Hepatocyte (in vitro differentiated cells): ENCODE data around the gene DPYD. TPM values are rescaled to one million over a fixed set of nuclear protein-coding genes. Genes with fewer than 3 reads are reported as not detected.

Experiments
- DNase-seq: peaks from one replicate; pipeline ENCODE4 v3.0.0-alpha.2; 2016; ENCODE audit warnings: low spot score
- H2AFZ ChIP-seq: fragments of 200-600 bp; sonication (generic); 2 replicates; pipeline ENCODE4 v1.6.0; 2016; ENCODE audit warnings: antibody characterized with exemption, mild to moderate bottlenecking
- H3K27ac ChIP-seq: fragments of 200-600 bp; sonication (generic); 2 replicates; pipeline ENCODE4 v1.5.1; 2016; ENCODE audit warnings: mild to moderate bottlenecking
- H3K27me3 ChIP-seq: fragments of 200-600 bp; sonication (generic); 2 replicates; pipeline ENCODE4 v1.6.1; 2016
- H3K36me3 ChIP-seq: fragments of 200-600 bp; sonication (generic); replicated peaks from 2 replicates; pipeline ENCODE4 v1.5.1; 2016; ENCODE audit warnings: low read depth; ENCODE audit not compliant: insufficient read depth
- H3K4me1 ChIP-seq: fragments of 200-600 bp; sonication (generic); 2 replicates; pipeline ENCODE4 v1.5.1; 2016; ENCODE audit warnings: mild to moderate bottlenecking, moderate library complexity; ENCODE audit not compliant: insufficient read depth
- H3K4me2 ChIP-seq: fragments of 200-600 bp; sonication (generic); 2 replicates; pipeline ENCODE4 v1.6.0; 2016
- H3K4me3 ChIP-seq: fragments of 200-600 bp; sonication (generic); 2 replicates; pipeline ENCODE4 v1.5.1; 2016; ENCODE audit warnings: mild to moderate bottlenecking
- H3K79me2 ChIP-seq: fragments of 200-600 bp; sonication (generic); 2 replicates; pipeline ENCODE4 v1.6.0; 2017; ENCODE audit warnings: mild to moderate bottlenecking
- H3K9me2 ChIP-seq: fragments of 200-600 bp; sonication (generic); replicated peaks from 2 replicates; pipeline ENCODE4 v1.6.0; 2017; ENCODE audit warnings: mild to moderate bottlenecking; ENCODE audit not compliant: insufficient read depth
- H3K9me3 ChIP-seq: fragments of 200-600 bp; sonication (generic); 2 replicates; pipeline ENCODE4 v1.5.1; 2016; ENCODE audit warnings: low read depth, mild to moderate bottlenecking
- H4K20me1 ChIP-seq: fragments of 200-600 bp; sonication (generic); 2 replicates; pipeline ENCODE4 v1.6.0; 2016; ENCODE audit warnings: mild to moderate bottlenecking; ENCODE audit not compliant: insufficient read depth, poor library complexity, severe bottlenecking
- CTCF ChIP-seq: fragments of 200-600 bp; sonication (generic); IDR thresholded peaks from 2 replicates; pipeline ENCODE4 v1.5.1; 2016; ENCODE audit warnings: antibody characterized with exemption, mild to moderate bottlenecking; ENCODE audit not compliant: poor library complexity
- EZH2 ChIP-seq: fragments of 200-600 bp; sonication (generic); IDR thresholded peaks from 2 replicates; pipeline ENCODE4 v1.6.1; 2016; ENCODE audit warnings: antibody characterized with exemption, mild to moderate bottlenecking, borderline replicate concordance
- EZH2phosphoT487 ChIP-seq: fragments of 200-600 bp; sonication (generic); IDR thresholded peaks from one replicate; pipeline ENCODE4 v1.6.1; 2018; ENCODE audit warnings: antibody characterized with exemption, mild to moderate bottlenecking, low read depth, moderate library complexity; ENCODE audit not compliant: unreplicated experiment, severe bottlenecking
- WGBS: methylation state at CpG from one replicate; pipeline ENCODE4 v1.1.6; 2016; ENCODE audit warnings: low lambda C conversion rate; ENCODE audit errors: missing lambda C conversion rate; 5-methylcytosine and 5-hydroxymethylcytosine counted together
- polyA plus RNA-seq: library from polyadenylated mRNA; unstranded; fragments of >200 nt; fragmentation: Nextera tagmentation; extraction: Ambion mirVana; gene quantifications from 2 replicates; pipeline ENCODE4 v1.2.1, GENCODE V29; 2016
- total RNA-seq: library from RNA; depleted of rRNA; stranded (reverse); fragments of >200 nt; gene quantifications from 2 replicates; pipeline ENCODE4 v1.2.3, GENCODE V29; 2014

Gene DPYD
- total and polyA plus RNA-seq, 2 experiments from 2014 or later = 7.5 to 21.8 TPM

GRCh38 chr1:97906567-97907241, 14.1 kb downstream of the DPYD start:
- Histone ChIP-seq H3K4me1 (no peaks in the 10 kb centered on the region), H3K4me3 (no peak overlapping the region), H3K9me3 (no peaks in the 10 kb centered on the region), H3K4me2 (no peak overlapping the region), H3K79me2 (no peaks in the 10 kb centered on the region), H4K20me1 (no peaks in the 10 kb centered on the region), H3K9me2 (no peaks in the 10 kb centered on the region), H3K27ac (no peak overlapping the region), H3K36me3 (no peaks in the 10 kb centered on the region), H2AFZ (no peak overlapping the region), H3K27me3 (no peaks in the 10 kb centered on the region)
- DNase-seq = no peak
- WGBS = 78% methylated on average over 7 of the region's 7 CpGs
- no peak for TF ChIP-seq EZH2
- TF ChIP-seq EZH2phosphoT487 = no peak
- TF ChIP-seq CTCF = no peak

DNA sequence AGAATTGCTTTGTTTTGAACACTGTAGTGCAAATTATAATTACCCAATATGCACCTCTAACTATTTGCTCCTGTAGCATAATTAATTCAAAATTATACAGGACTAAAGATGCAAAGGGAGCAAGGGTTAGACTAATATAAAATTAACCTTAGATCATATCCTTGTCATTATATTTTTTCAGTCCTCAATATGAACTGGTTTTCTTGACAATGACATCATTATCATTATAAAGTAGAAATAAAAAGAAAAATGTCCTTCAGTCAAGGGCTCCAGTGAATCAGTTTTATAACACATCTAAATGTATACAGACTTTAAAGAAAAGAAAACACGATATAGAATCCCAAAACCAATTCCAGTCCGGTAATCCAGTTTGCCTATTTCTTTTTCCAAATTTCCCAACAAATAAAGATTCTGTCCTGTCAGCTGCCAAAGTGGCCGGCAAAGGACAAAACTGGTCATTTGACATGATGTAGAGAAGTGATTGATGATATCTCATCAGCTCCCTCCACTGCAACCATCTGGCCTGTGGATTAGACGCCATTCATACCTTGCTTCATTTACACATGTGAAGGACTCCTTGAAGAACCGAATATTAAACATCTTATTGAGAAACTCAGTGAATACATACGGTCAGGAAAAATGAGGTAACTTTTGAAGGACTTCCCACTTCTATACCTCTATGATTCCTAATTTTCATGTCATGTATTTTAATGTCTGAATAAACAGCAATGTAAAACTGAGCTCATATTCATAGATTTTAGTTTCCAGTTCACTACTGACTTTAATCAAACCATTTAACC, 15.5 kb downstream of the DPYD start:
- no peaks in the 10 kb centered on the region for H3K79me2 ChIP-seq
- no peak overlapping the region for H3K27ac ChIP-seq
- TF ChIP-seq EZH2 = no peak
- TF ChIP-seq EZH2phosphoT487 = no peak
- TF ChIP-seq CTCF = no peak
- H3K4me3 ChIP-seq = no peak overlapping the region
- no peak overlapping the region for H2AFZ ChIP-seq
- H3K27me3 ChIP-seq = no peaks in the 10 kb centered on the region
- H3K36me3 ChIP-seq = no peaks in the 10 kb centered on the region
- no peaks in the 10 kb centered on the region for H4K20me1 ChIP-seq
- 88% methylated on average over 6 of the region's 6 CpGs for WGBS
- H3K4me2 ChIP-seq = no peak overlapping the region
- no peak for DNase-seq
- no peaks in the 10 kb centered on the region for H3K9me2 ChIP-seq
- no peaks in the 10 kb centered on the region for H3K9me3 ChIP-seq
- no peaks in the 10 kb centered on the region for H3K4me1 ChIP-seq

DNA sequence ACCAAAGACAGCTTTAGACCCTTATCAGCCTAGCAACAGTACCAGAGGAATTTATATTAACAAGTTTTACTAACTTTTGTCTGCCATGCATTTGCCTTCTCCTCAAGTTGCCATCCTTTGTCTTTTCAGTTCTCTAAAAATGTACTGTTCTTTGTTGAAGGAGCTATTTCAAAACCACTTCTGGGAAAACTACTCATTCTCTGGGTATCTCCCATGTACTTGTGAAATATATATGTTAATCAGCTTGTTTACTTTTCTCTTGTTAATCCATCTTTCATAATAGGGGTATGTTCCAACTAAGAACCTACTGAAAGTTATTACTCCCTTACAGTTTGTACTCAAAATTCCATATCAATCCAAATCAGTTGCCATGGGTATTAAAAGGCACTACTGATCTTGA, 16.3 kb downstream of the DPYD start:
- no peak overlapping the region for H3K4me3 ChIP-seq
- no peak for TF ChIP-seq CTCF
- no peak for TF ChIP-seq EZH2
- no peak for TF ChIP-seq EZH2phosphoT487
- no peak overlapping the region for H3K4me2 ChIP-seq

More for the DNA sequence above, 16.3 kb downstream of the DPYD start:
- H2AFZ ChIP-seq = no peak overlapping the region
- H3K27ac ChIP-seq = no peak overlapping the region
- H3K9me2 ChIP-seq = no peaks in the 10 kb centered on the region
- H3K9me3 ChIP-seq = no peaks in the 10 kb centered on the region
- no peaks in the 10 kb centered on the region for H3K79me2 ChIP-seq
- no peaks in the 10 kb centered on the region for H3K27me3 ChIP-seq
- H4K20me1 ChIP-seq = no peaks in the 10 kb centered on the region
- no peaks in the 10 kb centered on the region for H3K36me3 ChIP-seq
- DNase-seq = no peak
- no peaks in the 10 kb centered on the region for H3K4me1 ChIP-seq
